GM12878 (cell line): ENCODE results near the gene PAK6. TPM values are rescaled to one million over a fixed set of nuclear protein-coding genes. Genes with fewer than 3 reads are reported as not detected.

Experiments
- ATAC-seq: fragments of 200-7000 bp; cut with Tn5 transposase; 3 replicates; pipeline ENCODE4 v1.9.1; 2020; ENCODE audit warnings: mild to moderate bottlenecking, moderate library complexity
- BruUV-seq: library from RNA; stranded (reverse); fragments of 400-500 nt; replicated peaks from 2 replicates; lab custom pipeline; 2021; lab: Mats Ljungman, UMichigan
- CTCF ChIA-PET: fragments of 300-600 bp; sonication (Branson Sonifier 250); formaldehyde crosslinking; extraction: SDS; loops from one replicate; lab custom pipeline; 2021; ENCODE audit warnings: inconsistent platforms; lab: Yijun Ruan, JAX
- POLR2A ChIA-PET: fragments of 350-600 bp; formaldehyde crosslinking; extraction: SDS; loops from one replicate; lab custom pipeline; 2021; ENCODE audit warnings: inconsistent platforms; lab: Charles Lee
- RAD21 ChIA-PET: fragments of 300-600 bp; sonication (Branson Sonifier 250); formaldehyde crosslinking; loops from one replicate; lab custom pipeline; 2023; ENCODE audit warnings: antibody characterized with exemption; ENCODE audit not compliant: unreplicated experiment; lab: Charles Lee
- SMC1A ChIA-PET: fragments of 300-600 bp; sonication (Branson Sonifier 250); formaldehyde crosslinking; loops from one replicate; lab custom pipeline; 2023; ENCODE audit not compliant: unreplicated experiment, uncharacterized antibody; lab: Charles Lee
- DNase-seq: peaks from one replicate; pipeline ENCODE4 v3.0.0-alpha.2; 2011; ENCODE audit warnings: low read depth, low spot score
- FAIRE-seq: peaks from 3 replicates; lab custom pipeline; 2011; peaks lifted over from hg19 to GRCh38; lab: Jason Lieb, UNC
- H2AFZ ChIP-seq: 2 replicates; pipeline ENCODE4 v1.6.0; 2011; ENCODE audit warnings: low read depth, low read length, control low read depth; ENCODE audit not compliant: control insufficient read depth
- H3K27ac ChIP-seq: 2 replicates; pipeline ENCODE4 v1.5.1; 2011; ENCODE audit warnings: control low read depth; ENCODE audit not compliant: control insufficient read depth, insufficient read depth
- H3K27me3 ChIP-seq, 2 experiments: replicated peaks in 1 of 2; 2 replicates each; pipeline versions ENCODE4 v1.6.0 to v1.6.1; 2011; ENCODE audit warnings: low read length in 1 of 2; ENCODE audit not compliant: control insufficient read depth in 2 of 2, insufficient read depth in 2 of 2
- H3K36me3 ChIP-seq, 2 experiments: 2 replicates each; pipeline ENCODE4 v1.5.1; 2011; ENCODE audit warnings: low read length in 1 of 2; ENCODE audit not compliant: control insufficient read depth in 2 of 2, insufficient read depth in 2 of 2
- H3K4me1 ChIP-seq: 2 replicates; pipeline ENCODE4 v1.6.1; 2011; ENCODE audit warnings: mild to moderate bottlenecking, low read length, moderate library complexity, mixed read lengths; ENCODE audit not compliant: control insufficient read depth, insufficient read depth
- H3K4me2 ChIP-seq: 2 replicates; pipeline ENCODE4 v1.6.0; 2011; ENCODE audit warnings: control low read depth; ENCODE audit not compliant: control insufficient read depth, insufficient read depth
- H3K4me3 ChIP-seq: fragments of 200-600 bp; sonication (generic); 2 replicates; pipeline ENCODE4 v1.5.1; 2016
- H3K79me2 ChIP-seq: 2 replicates; pipeline ENCODE4 v1.6.0; 2011; ENCODE audit warnings: low read length; ENCODE audit not compliant: control insufficient read depth, insufficient read depth
- H3K9ac ChIP-seq: 2 replicates; pipeline ENCODE4 v1.8.0; 2011; ENCODE audit warnings: low read length, control low read depth, mixed read lengths; ENCODE audit not compliant: control insufficient read depth, insufficient read depth
- H3K9me3 ChIP-seq: replicated peaks from 3 replicates; pipeline ENCODE4 v1.5.1; 2011; ENCODE audit warnings: mild to moderate bottlenecking, low read length; ENCODE audit not compliant: control insufficient read depth, insufficient read depth
- H4K20me1 ChIP-seq: 2 replicates; pipeline ENCODE4 v1.6.0; 2011; ENCODE audit not compliant: control insufficient read depth, insufficient read depth
- CTCF ChIP-seq, 3 experiments: IDR thresholded peaks in 2 of 3; conservative IDR thresholded peaks in 1 of 3; 2 replicates each; pipeline ENCODE4 v1.5.1; 2011; ENCODE audit warnings: low read depth in 3 of 3, low read length in 3 of 3, mild to moderate bottlenecking in 3 of 3, control low read depth in 2 of 3, moderate library complexity in 2 of 3, inconsistent platforms in 1 of 3, mixed read lengths in 1 of 3; ENCODE audit not compliant: control insufficient read depth in 2 of 3, insufficient read depth in 1 of 3; ENCODE audit errors: extremely low read depth in 1 of 3
- HDAC6 ChIP-seq: fragments of 200-600 bp; sonication (generic); IDR thresholded peaks from one replicate; pipeline ENCODE4 v1.8.0; 2017; ENCODE audit warnings: antibody characterized with exemption; ENCODE audit not compliant: unreplicated experiment
- LARP7 ChIP-seq: fragments of 450-650 bp; IDR thresholded peaks from 2 replicates; pipeline ENCODE4 v1.6.1; 2017; ENCODE audit warnings: mild to moderate bottlenecking
- MLLT1 ChIP-seq: fragments of 450-650 bp; IDR thresholded peaks from 2 replicates; pipeline ENCODE4 v1.6.1; 2016; ENCODE audit warnings: mild to moderate bottlenecking
- MYB ChIP-seq: fragments of 150-350 bp; IDR thresholded peaks from 2 replicates; pipeline ENCODE4 v1.6.1; 2014; ENCODE audit warnings: mild to moderate bottlenecking, low read depth, low read length, borderline replicate concordance
- PML ChIP-seq: IDR thresholded peaks from 2 replicates; pipeline ENCODE4 v1.6.1; 2012; ENCODE audit warnings: low read length, inconsistent platforms
- SKIL ChIP-seq: fragments of 450-650 bp; IDR thresholded peaks from 2 replicates; pipeline ENCODE4 v1.6.1; 2017; ENCODE audit warnings: mild to moderate bottlenecking, low read depth, inconsistent platforms; ENCODE audit not compliant: poor library complexity, severe bottlenecking
- SMAD1 ChIP-seq: fragments of 450-650 bp; IDR thresholded peaks from 2 replicates; pipeline ENCODE4 v1.6.1; 2018; ENCODE audit warnings: mild to moderate bottlenecking, low read depth; ENCODE audit not compliant: partially characterized antibody
- TBL1XR1 ChIP-seq: IDR thresholded peaks from 2 replicates; pipeline ENCODE4 v1.6.1; 2012; ENCODE audit warnings: low read depth, low read length, improper control_type of control experiment
- TCF3 ChIP-seq: IDR thresholded peaks from 2 replicates; pipeline ENCODE4 v1.6.1; 2012; ENCODE audit warnings: low read depth, mild to moderate bottlenecking, low read length, borderline replicate concordance; ENCODE audit not compliant: insufficient read depth
- TCF7 ChIP-seq: IDR thresholded peaks from 2 replicates; pipeline ENCODE4 v1.6.1; 2014; ENCODE audit warnings: antibody characterized with exemption, borderline replicate concordance
- ZNF274 ChIP-seq: IDR thresholded peaks from one replicate; pipeline ENCODE4 v1.8.0; 2011; ENCODE audit not compliant: insufficient read length, insufficient read depth
- WGBS: methylation state at CpG from one replicate; pipeline ENCODE4 v1.1.6; 2016; ENCODE audit warnings: low lambda C conversion rate; ENCODE audit not compliant: insufficient replicate concordance, insufficient coverage; ENCODE audit errors: missing lambda C conversion rate; 5-methylcytosine and 5-hydroxymethylcytosine counted together
- in situ Hi-C: fragments of 300-500 bp; cut with MboI; formaldehyde crosslinking; loops from 9 replicates; pipeline ENCODE4 v1.14.3; 2018; ENCODE audit warnings: mixed read lengths
- intact Hi-C: fragments of 100-400 bp; cut with micrococcal nuclease; formaldehyde crosslinking; loops from one replicate; pipeline ENCODE4 v1.14.2; 2022; ENCODE audit not compliant: unreplicated experiment
- polyA plus RNA-seq, 11 experiments: library from polyadenylated mRNA; depleted of rRNA in 4 of 11; unstranded in 6 of 11; stranded (reverse) in 5 of 11; fragments of >200 nt; fragmentation: Nextera tagmentation in 4 of 11; fragmentation: Illumina TruSeq in 1 of 11; extraction: Ambion mirVana in 4 of 11; extraction: Trizol in 1 of 11; gene quantifications; 1 replicate in 1 of 11; 2 replicates in 10 of 11; pipeline versions ENCODE4 v1.2.1 to v1.2.3, GENCODE V29; 2011 to 2016; ENCODE audit warnings: inconsistent platforms in 2 of 11, missing spikeins in 2 of 11, low read depth in 1 of 11
- total RNA-seq, 4 experiments: library from RNA; depleted of rRNA in 3 of 4; stranded (reverse); fragments of >200 nt in 3 of 4; fragmentation: Illumina TruSeq in 1 of 4; extraction: Trizol in 1 of 4; gene quantifications; 2 replicates each; pipeline versions ENCODE4 v1.2.1 to v1.2.3, GENCODE V29; 2013 to 2021
- TF ChIP-seq, protein P1 (sequence below): fragments of 450-650 bp; IDR thresholded peaks from 2 replicates; pipeline ENCODE4 v1.6.1; 2016; ENCODE audit warnings: mild to moderate bottlenecking, moderate library complexity, borderline replicate concordance

Gene PAK6
- total and polyA plus RNA-seq, 10 of the 15 experiments (the other 5 are each of a cell fraction or from before 2014, with no cell fraction given): 0.07 to 0.92 (median 0.31) TPM; not detected in 2

GRCh38 chr15:40190591-40190990 lies 48.3 kb upstream of the PAK6 start:
- no peaks in the 10 kb centered on the region for H4K20me1 ChIP-seq
- TF ChIP-seq HDAC6: no peak
- no peak for TF ChIP-seq LARP7
- TF ChIP-seq TCF3: no peak
- no peak for TF ChIP-seq MYB
- TF ChIP-seq ZNF274: no peak
- TF ChIP-seq, protein P1, sequence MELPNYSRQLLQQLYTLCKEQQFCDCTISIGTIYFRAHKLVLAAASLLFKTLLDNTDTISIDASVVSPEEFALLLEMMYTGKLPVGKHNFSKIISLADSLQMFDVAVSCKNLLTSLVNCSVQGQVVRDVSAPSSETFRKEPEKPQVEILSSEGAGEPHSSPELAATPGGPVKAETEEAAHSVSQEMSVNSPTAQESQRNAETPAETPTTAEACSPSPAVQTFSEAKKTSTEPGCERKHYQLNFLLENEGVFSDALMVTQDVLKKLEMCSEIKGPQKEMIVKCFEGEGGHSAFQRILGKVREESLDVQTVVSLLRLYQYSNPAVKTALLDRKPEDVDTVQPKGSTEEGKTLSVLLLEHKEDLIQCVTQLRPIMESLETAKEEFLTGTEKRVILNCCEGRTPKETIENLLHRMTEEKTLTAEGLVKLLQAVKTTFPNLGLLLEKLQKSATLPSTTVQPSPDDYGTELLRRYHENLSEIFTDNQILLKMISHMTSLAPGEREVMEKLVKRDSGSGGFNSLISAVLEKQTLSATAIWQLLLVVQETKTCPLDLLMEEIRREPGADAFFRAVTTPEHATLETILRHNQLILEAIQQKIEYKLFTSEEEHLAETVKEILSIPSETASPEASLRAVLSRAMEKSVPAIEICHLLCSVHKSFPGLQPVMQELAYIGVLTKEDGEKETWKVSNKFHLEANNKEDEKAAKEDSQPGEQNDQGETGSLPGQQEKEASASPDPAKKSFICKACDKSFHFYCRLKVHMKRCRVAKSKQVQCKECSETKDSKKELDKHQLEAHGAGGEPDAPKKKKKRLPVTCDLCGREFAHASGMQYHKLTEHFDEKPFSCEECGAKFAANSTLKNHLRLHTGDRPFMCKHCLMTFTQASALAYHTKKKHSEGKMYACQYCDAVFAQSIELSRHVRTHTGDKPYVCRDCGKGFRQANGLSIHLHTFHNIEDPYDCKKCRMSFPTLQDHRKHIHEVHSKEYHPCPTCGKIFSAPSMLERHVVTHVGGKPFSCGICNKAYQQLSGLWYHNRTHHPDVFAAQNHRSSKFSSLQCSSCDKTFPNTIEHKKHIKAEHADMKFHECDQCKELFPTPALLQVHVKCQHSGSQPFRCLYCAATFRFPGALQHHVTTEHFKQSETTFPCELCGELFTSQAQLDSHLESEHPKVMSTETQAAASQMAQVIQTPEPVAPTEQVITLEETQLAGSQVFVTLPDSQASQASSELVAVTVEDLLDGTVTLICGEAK: no peak
- no peak for TF ChIP-seq CTCF (IDR thresholded peaks at IDR 0.05 in 2 of 3, conservative IDR thresholded peaks at IDR 0.05 in 1 of 3; ENCODE audit: control insufficient read depth in 2 of 3, extremely low read depth in 1 of 3, insufficient read depth in 1 of 3, low read depth in 3 of 3, low read length in 3 of 3)
- no peak for TF ChIP-seq PML
- TF ChIP-seq MLLT1: no peak
- no peak for TF ChIP-seq SKIL
- no peak for TF ChIP-seq TBL1XR1
- no peak for TF ChIP-seq SMAD1
- TF ChIP-seq TCF7: no peak
- TF ChIP-seq, all 136 proteins: peak for 0
- POLR2A ChIA-PET: interaction anchor here (0.7 kb wide), 1 partner anchor 234 kb away, joined by 3 read pairs; no protein-coding TSS in a partner anchor
- FAIRE-seq (no peak), ATAC-seq (no peak), DNase-seq (no peak)
- H3K4me3 ChIP-seq: no peak overlapping the region
- CTCF ChIA-PET: interaction anchor here (0.6 to 1.3 kb wide), 4 partner anchors 9 to 37 kb away, joined by 3 to 4 read pairs (median 4); no protein-coding TSS in a partner anchor
- H3K27ac ChIP-seq: no peak overlapping the region
- peaks cover 9% of the 10 kb centered on the region for H3K79me2 ChIP-seq
- peaks cover 6 to 19% of the 10 kb centered on the region in 2 experiments for H3K36me3 ChIP-seq
- intact Hi-C loops: no loop called here
- no peak overlapping the region for H3K9ac ChIP-seq
- RAD21 ChIA-PET: no interaction called here
- SMC1A ChIA-PET: interaction anchor here (1.1 to 2.2 kb wide), 2 partner anchors 144 to 145 kb away, joined by 3 to 8 read pairs; no protein-coding TSS in a partner anchor
- in situ Hi-C loops: loop anchor here (10.0 kb wide), 2 partner anchors 146 to 1174 kb away; no protein-coding TSS in a partner anchor
- 94% methylated on average over 6 of the region's 6 CpGs for WGBS
- no TSS peak for BruUV-seq
- no peak overlapping the region for H2AFZ ChIP-seq
- no peaks in the 10 kb centered on the region for H3K9me3 ChIP-seq
- no peaks in the 10 kb centered on the region for H3K27me3 ChIP-seq
- H3K4me2 ChIP-seq: no peak overlapping the region
- peaks cover 4% of the 10 kb centered on the region; the same call in 1 of the 2 replicates for H3K4me1 ChIP-seq
